Panc1 (cell line): Measurements from ENCODE around the gene MSANTD2. TPM values are rescaled to one million over a fixed set of nuclear protein-coding genes. Genes with fewer than 3 reads are reported as not detected.

ENCODE experiments used
- ATAC-seq: fragments of 200-7000 bp; cut with Tn5 transposase; 2 replicates; pipeline ENCODE4 v1.9.1; 2020; ENCODE audit warnings: mild to moderate bottlenecking, moderate library complexity
- BruUV-seq: library from RNA; stranded (reverse); fragments of 400-500 nt; replicated peaks from 2 replicates; lab custom pipeline; 2021; lab: Mats Ljungman, UMichigan
- CTCF ChIA-PET: fragments of 300-600 bp; sonication (Branson Sonifier 250); formaldehyde crosslinking; loops from one replicate; lab custom pipeline; 2022; ENCODE audit warnings: antibody characterized with exemption; lab: Charles Lee
- POLR2A ChIA-PET: fragments of 300-600 bp; sonication (Branson Sonifier 250); formaldehyde crosslinking; loops from one replicate; lab custom pipeline; 2022; ENCODE audit warnings: antibody characterized with exemption; lab: Charles Lee
- DNase-seq: peaks from one replicate; pipeline ENCODE4 v3.0.0-alpha.2; 2010; ENCODE audit warnings: low read depth, low spot score
- H3K27ac ChIP-seq: 2 replicates; pipeline ENCODE4 v1.5.1; 2011; ENCODE audit warnings: mild to moderate bottlenecking, low read length, inconsistent platforms
- H3K27me3 ChIP-seq: fragments of 200-500 bp; sonication (Bioruptor generic); 2 replicates; pipeline ENCODE4 v1.6.0; 2014; ENCODE audit warnings: low read length, inconsistent platforms; ENCODE audit not compliant: control insufficient read depth, insufficient read depth
- H3K36me3 ChIP-seq: fragments of 200-500 bp; sonication (Bioruptor generic); 2 replicates; pipeline ENCODE4 v1.5.1; 2014; ENCODE audit warnings: inconsistent platforms, mild to moderate bottlenecking, low read length, moderate library complexity; ENCODE audit not compliant: control insufficient read depth, insufficient read depth
- H3K4me1 ChIP-seq: 2 replicates; pipeline ENCODE4 v1.5.1; 2011; ENCODE audit warnings: inconsistent platforms, mild to moderate bottlenecking, low read length, moderate library complexity; ENCODE audit not compliant: control insufficient read depth, insufficient read depth
- H3K4me3 ChIP-seq, 2 experiments: 2 replicates each; pipeline ENCODE4 v1.5.1; 2011 to 2012; ENCODE audit warnings: low read depth in 2 of 2, low read length in 2 of 2, mild to moderate bottlenecking in 2 of 2, inconsistent platforms in 1 of 2, moderate library complexity in 1 of 2
- H3K9me3 ChIP-seq: fragments of 200-500 bp; sonication (Bioruptor generic); 2 replicates; pipeline ENCODE4 v1.5.1; 2014; ENCODE audit warnings: low read depth, mild to moderate bottlenecking, inconsistent platforms, low read length, moderate library complexity; ENCODE audit not compliant: control insufficient read depth, insufficient read depth
- CTCF ChIP-seq: fragments of 450-650 bp; IDR thresholded peaks from 2 replicates; pipeline ENCODE4 v1.5.1; 2017; ENCODE audit warnings: mild to moderate bottlenecking
- POLR2AphosphoS5 ChIP-seq: IDR thresholded peaks from 2 replicates; pipeline ENCODE4 v1.6.1; 2012; ENCODE audit warnings: mild to moderate bottlenecking, low read depth, low read length, moderate library complexity
- REST ChIP-seq, 2 experiments: IDR thresholded peaks; 2 replicates each; pipeline ENCODE4 v1.6.1; 2011 to 2012; ENCODE audit warnings: low read depth in 2 of 2, control low read depth in 1 of 2, low read length in 1 of 2, mild to moderate bottlenecking in 1 of 2, moderate library complexity in 1 of 2; ENCODE audit not compliant: insufficient read depth in 1 of 2
- SIN3A ChIP-seq: IDR thresholded peaks from 2 replicates; pipeline ENCODE4 v1.6.1; 2012; ENCODE audit warnings: low read depth, mild to moderate bottlenecking, low read length, moderate library complexity, borderline replicate concordance; ENCODE audit not compliant: insufficient read depth
- TCF7L2 ChIP-seq: IDR thresholded peaks from 2 replicates; pipeline ENCODE4 v1.6.1; 2011; ENCODE audit warnings: mild to moderate bottlenecking, low read depth, low read length, inconsistent platforms
- in situ Hi-C: cut with HindIII; loops from 2 replicates; pipeline ENCODE4 v1.10.0; 2016; ENCODE audit warnings: low sequenced_read_pairs, low pct_unique_long_range_greater_than_20kb
- intact Hi-C: fragments of 100-400 bp; cut with micrococcal nuclease; formaldehyde crosslinking; loops from one replicate; pipeline ENCODE4 v1.10.0; 2022; ENCODE audit not compliant: unreplicated experiment
- total RNA-seq: library from RNA; stranded (reverse); gene quantifications from one replicate; pipeline ENCODE4 v1.2.1, GENCODE V29; 2021; ENCODE audit not compliant: unreplicated experiment

The MSANTD2 gene
- total RNA-seq, 1 experiment from 2014 or later: 20.5 TPM

GRCh38 chr11:124752471-124753102, 47.6 kb downstream of the MSANTD2 start:
- ChIA-PET POLR2A (interaction anchor here (0.6 kb wide), 1 partner anchor 26 kb away, joined by 3 read pairs; no protein-coding TSS in a partner anchor), CTCF (no interaction called here)
- BruUV-seq: no TSS peak
- intact Hi-C loops (no loop called here), in situ Hi-C loops (no loop called here)
- Histone ChIP-seq H3K27ac (no peak overlapping the region), H3K36me3 (no peaks in the 10 kb centered on the region), H3K9me3 (no peaks in the 10 kb centered on the region), H3K27me3 (no peaks in the 10 kb centered on the region), H3K4me3 (no peak overlapping the region), H3K4me1 (no peaks in the 10 kb centered on the region)
- DNase-seq: no peak
- TF ChIP-seq CTCF: no peak
- no peak for TF ChIP-seq TCF7L2
- TF ChIP-seq SIN3A: no peak
- no peak for TF ChIP-seq REST (IDR thresholded peaks at IDR 0.05; ENCODE audit: insufficient read depth in 1 of 2, low read depth in 2 of 2, low read length in 1 of 2)
- no peak for TF ChIP-seq POLR2AphosphoS5
- ATAC-seq: no peak

- intact Hi-C loops (no loop called here), in situ Hi-C loops (no loop called here)
- POLR2A ChIA-PET: interaction anchor here (0.6 kb wide), 1 partner anchor 27 kb away, joined by 3 read pairs; no protein-coding TSS in a partner anchor
- Histone ChIP-seq H3K36me3 (no peaks in the 10 kb centered on the region), H3K27me3 (no peaks in the 10 kb centered on the region; the same call in 1 of the 2 replicates), H3K4me1 (no peaks in the 10 kb centered on the region), H3K27ac (no peak within 1 kb of the TSS), H3K4me3 (no peak within 1 kb of the TSS), H3K9me3 (no peaks in the 10 kb centered on the region)
- no peak for DNase-seq
- CTCF ChIA-PET: no interaction called here
- TF ChIP-seq POLR2AphosphoS5 (no peak), REST (IDR thresholded peaks at IDR 0.05; ENCODE audit: insufficient read depth in 1 of 2, low read depth in 2 of 2, low read length in 1 of 2) (no peak), SIN3A (no peak), CTCF (no peak), TCF7L2 (no peak)
- ATAC-seq: no peak
- BruUV-seq: no TSS peak
These were observed 48.3 kb downstream of the MSANTD2 start, which contains the start of gene VSIG2 for GRCh38 chr11:124751741-124752470. VSIG2 (minus strand) TSS chr11:124752255; CDS start chr11:124752137, 118 bp downstream.
